ENCODE data around the gene E2F7.

E2F7 gene

DNA sequence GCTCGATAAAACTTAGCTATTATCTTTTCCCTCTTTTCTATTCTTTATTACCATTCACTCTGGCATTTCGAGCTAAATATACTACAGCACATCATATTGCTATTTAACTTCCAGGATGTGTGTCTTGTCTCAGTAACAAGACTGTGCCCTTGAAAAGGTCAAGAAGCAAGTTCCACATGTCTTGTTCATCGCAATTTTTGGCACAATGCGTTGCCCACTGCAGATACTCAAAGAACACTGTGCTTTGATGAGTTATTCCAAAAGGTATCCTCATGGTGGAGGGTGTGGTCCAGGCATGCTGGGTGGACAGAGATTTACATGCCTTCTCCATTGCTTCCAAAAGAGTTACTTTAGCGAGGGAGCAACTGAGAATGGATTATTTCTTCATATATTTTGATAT lies 6.6 kb downstream of the E2F7 start:
- no peak for TF ChIP-seq CTCF (IDR thresholded peaks at IDR 0.05; ENCODE audit: low read length)
- no peak for TF ChIP-seq EZH2 (IDR thresholded peaks at IDR 0.05; ENCODE audit: borderline replicate concordance, low read length)
- Histone ChIP-seq H3K4me3 (ENCODE audit: low read depth, low read length, poor library complexity, severe bottlenecking) (no peak overlapping the region), H3K9me2 (ENCODE audit: low read depth, low read length) (no peaks in the 10 kb centered on the region), H2AFZ (ENCODE audit: low read length) (no peak overlapping the region), H3K27me3 (ENCODE audit: insufficient read depth, low read length) (no peaks in the 10 kb centered on the region), H3F3A (ENCODE audit: insufficient read depth, low read length) (no peaks in the 10 kb centered on the region), H3K79me2 (ENCODE audit: insufficient read depth, low read length) (no peaks in the 10 kb centered on the region), H3K4me1 (ENCODE audit: insufficient read depth, low read length, severe bottlenecking) (peaks cover 39% of the 10 kb centered on the region), H3K9me3 (ENCODE audit: low read length) (no peaks in the 10 kb centered on the region), H3K27ac (ENCODE audit: low read depth, low read length, poor library complexity, severe bottlenecking) (no peak overlapping the region), H3K4me2 (ENCODE audit: low read length) (no peak overlapping the region), H3K9ac (ENCODE audit: low read length) (no peak overlapping the region), H4K20me1 (ENCODE audit: insufficient read depth, low read length) (no peaks in the 10 kb centered on the region), H3K36me3 (ENCODE audit: insufficient read depth, low read length) (peaks cover 60% of the 10 kb centered on the region)

DNA sequence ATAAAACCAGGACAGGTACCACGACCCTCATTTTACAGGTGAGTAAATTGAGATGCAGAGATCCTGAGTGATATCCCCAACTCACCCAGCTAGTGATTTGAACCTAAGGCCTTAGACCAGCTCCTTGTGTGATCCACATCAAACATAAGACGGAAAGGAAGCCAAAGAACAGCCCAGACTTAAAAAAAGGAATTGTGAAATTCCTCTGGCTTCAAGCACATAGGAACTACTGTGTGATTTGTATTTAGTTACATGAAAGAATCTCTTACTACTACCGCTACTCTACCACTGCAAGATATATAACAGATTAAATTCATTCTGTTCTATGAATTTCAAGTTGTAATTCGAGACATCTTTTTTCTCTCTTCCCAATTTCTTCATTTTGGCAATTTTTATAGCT lies 10.5 kb downstream of the E2F7 start:
- Histone ChIP-seq H3K79me2 (ENCODE audit: insufficient read depth, low read length) (no peaks in the 10 kb centered on the region), H3K4me1 (ENCODE audit: insufficient read depth, low read length, severe bottlenecking) (peaks cover under 1% of the 10 kb centered on the region)

GRCh38 chr12:77053259-77053658 lies 12.1 kb downstream of the E2F7 start:
- Histone ChIP-seq H2AFZ (ENCODE audit: low read length) (no peak overlapping the region), H3K27ac (ENCODE audit: low read depth, low read length, poor library complexity, severe bottlenecking) (no peak overlapping the region), H3K9me2 (ENCODE audit: low read depth, low read length) (no peaks in the 10 kb centered on the region), H3K9ac (ENCODE audit: low read length) (no peak overlapping the region), H3K4me3 (ENCODE audit: low read depth, low read length, poor library complexity, severe bottlenecking) (no peak overlapping the region), H3K4me1 (ENCODE audit: insufficient read depth, low read length, severe bottlenecking) (no peaks in the 10 kb centered on the region), H3K4me2 (ENCODE audit: low read length) (no peak overlapping the region), H3K9me3 (ENCODE audit: low read length) (no peaks in the 10 kb centered on the region), H3K27me3 (ENCODE audit: insufficient read depth, low read length) (no peaks in the 10 kb centered on the region), H3F3A (ENCODE audit: insufficient read depth, low read length) (no peaks in the 10 kb centered on the region), H3K36me3 (ENCODE audit: insufficient read depth, low read length) (peaks cover 72% of the 10 kb centered on the region), H3K79me2 (ENCODE audit: insufficient read depth, low read length) (no peaks in the 10 kb centered on the region), H4K20me1 (ENCODE audit: insufficient read depth, low read length) (no peaks in the 10 kb centered on the region)
- TF ChIP-seq EZH2 (IDR thresholded peaks at IDR 0.05; ENCODE audit: borderline replicate concordance, low read length), result no peak
- TF ChIP-seq CTCF (IDR thresholded peaks at IDR 0.05; ENCODE audit: low read length), result no peak

More for the DNA sequence above, 10.5 kb downstream of the E2F7 start:
- no peak overlapping the region for H3K4me2 ChIP-seq (ENCODE audit: low read length)
- TF ChIP-seq EZH2 (IDR thresholded peaks at IDR 0.05; ENCODE audit: borderline replicate concordance, low read length), result no peak
- TF ChIP-seq CTCF (IDR thresholded peaks at IDR 0.05; ENCODE audit: low read length), result no peak
- H3K27ac ChIP-seq (ENCODE audit: low read depth, low read length, poor library complexity, severe bottlenecking), result no peak overlapping the region
- no peaks in the 10 kb centered on the region for H3K9me2 ChIP-seq (ENCODE audit: low read depth, low read length)
- H3K9ac ChIP-seq (ENCODE audit: low read length), result no peak overlapping the region
- H3K4me3 ChIP-seq (ENCODE audit: low read depth, low read length, poor library complexity, severe bottlenecking), result no peak overlapping the region
- no peaks in the 10 kb centered on the region for H3F3A ChIP-seq (ENCODE audit: insufficient read depth, low read length)
- peaks cover 68% of the 10 kb centered on the region for H3K36me3 ChIP-seq (ENCODE audit: insufficient read depth, low read length)
- no peak overlapping the region for H2AFZ ChIP-seq (ENCODE audit: low read length)
- no peaks in the 10 kb centered on the region for H4K20me1 ChIP-seq (ENCODE audit: insufficient read depth, low read length)
- H3K27me3 ChIP-seq (ENCODE audit: insufficient read depth, low read length), result no peaks in the 10 kb centered on the region
- no peaks in the 10 kb centered on the region for H3K9me3 ChIP-seq (ENCODE audit: low read length)

Measured in OCI-LY1 (cell line).